HL-60 (cell line): ENCODE results near the gene MBNL3.

Experiments used
- DNase-seq, 2 experiments: peaks; one replicate each; pipeline ENCODE4 v3.0.0-alpha.2; 2010 to 2020; ENCODE audit warnings: low read depth in 1 of 2, low spot score in 1 of 2
- H3K27ac ChIP-seq: fragments of 250-450 bp; sonication (Bioruptor Pico); replicated peaks from 2 replicates; pipeline ENCODE4 v1.5.1; 2020; ENCODE audit warnings: mild to moderate bottlenecking, moderate library complexity
- H3K27me3 ChIP-seq: fragments of 250-450 bp; sonication (Bioruptor Pico); 2 replicates; pipeline ENCODE4 v1.5.1; 2021; ENCODE audit warnings: mild to moderate bottlenecking, moderate library complexity; ENCODE audit not compliant: insufficient read depth, poor library complexity, severe bottlenecking
- H3K4me3 ChIP-seq: replicated peaks from 2 replicates; pipeline ENCODE4 v1.5.1; 2011; ENCODE audit warnings: mild to moderate bottlenecking, control low read depth, low read length; ENCODE audit not compliant: insufficient read depth
- GABPA ChIP-seq: IDR thresholded peaks from 2 replicates; pipeline ENCODE4 v1.6.1; 2012; ENCODE audit warnings: low read depth
- POLR2AphosphoS5 ChIP-seq: IDR thresholded peaks from 2 replicates; pipeline ENCODE4 v1.6.1; 2012; ENCODE audit warnings: low read depth
- SPI1 ChIP-seq: IDR thresholded peaks from 2 replicates; pipeline ENCODE4 v1.6.1; 2012; ENCODE audit warnings: low read depth, mild to moderate bottlenecking, borderline replicate concordance
- TF ChIP-seq, protein P1 (sequence below): IDR thresholded peaks from one replicate; pipeline ENCODE4 v1.5.1; 2011; ENCODE audit warnings: low read length, control low read depth, inconsistent platforms; ENCODE audit not compliant: insufficient read depth
- TF ChIP-seq, protein P2 (sequence below): IDR thresholded peaks from 2 replicates; pipeline ENCODE4 v1.6.1; 2012; ENCODE audit warnings: low read depth; ENCODE audit not compliant: insufficient replicate concordance

The MBNL3 gene

DNA sequence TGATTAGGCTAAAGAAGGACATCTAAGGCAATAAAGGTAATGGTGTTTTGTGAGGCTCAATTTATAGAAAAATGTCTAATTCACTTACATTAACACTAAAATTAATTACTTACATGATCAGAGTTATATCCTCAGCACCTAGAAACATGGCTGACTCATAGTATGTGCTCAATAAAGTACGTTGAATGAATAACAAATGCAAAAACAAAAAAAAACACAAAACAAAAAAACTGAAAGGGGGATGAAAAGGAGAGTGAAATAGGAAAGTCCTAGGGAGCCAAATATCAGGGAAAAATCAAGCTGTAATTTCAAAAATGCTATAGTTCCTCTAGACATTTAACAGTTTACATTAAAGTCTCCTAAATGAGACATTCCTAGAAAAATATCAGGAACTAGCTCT is 18.7 kb downstream of the MBNL3 start:
- Histone ChIP-seq H3K27me3 (no peaks in the 10 kb centered on the region), H3K27ac (no peak overlapping the region), H3K4me3 (no peak overlapping the region)
- no peak for DNase-seq
- TF ChIP-seq SPI1 = no peak
- TF ChIP-seq, protein P1, sequence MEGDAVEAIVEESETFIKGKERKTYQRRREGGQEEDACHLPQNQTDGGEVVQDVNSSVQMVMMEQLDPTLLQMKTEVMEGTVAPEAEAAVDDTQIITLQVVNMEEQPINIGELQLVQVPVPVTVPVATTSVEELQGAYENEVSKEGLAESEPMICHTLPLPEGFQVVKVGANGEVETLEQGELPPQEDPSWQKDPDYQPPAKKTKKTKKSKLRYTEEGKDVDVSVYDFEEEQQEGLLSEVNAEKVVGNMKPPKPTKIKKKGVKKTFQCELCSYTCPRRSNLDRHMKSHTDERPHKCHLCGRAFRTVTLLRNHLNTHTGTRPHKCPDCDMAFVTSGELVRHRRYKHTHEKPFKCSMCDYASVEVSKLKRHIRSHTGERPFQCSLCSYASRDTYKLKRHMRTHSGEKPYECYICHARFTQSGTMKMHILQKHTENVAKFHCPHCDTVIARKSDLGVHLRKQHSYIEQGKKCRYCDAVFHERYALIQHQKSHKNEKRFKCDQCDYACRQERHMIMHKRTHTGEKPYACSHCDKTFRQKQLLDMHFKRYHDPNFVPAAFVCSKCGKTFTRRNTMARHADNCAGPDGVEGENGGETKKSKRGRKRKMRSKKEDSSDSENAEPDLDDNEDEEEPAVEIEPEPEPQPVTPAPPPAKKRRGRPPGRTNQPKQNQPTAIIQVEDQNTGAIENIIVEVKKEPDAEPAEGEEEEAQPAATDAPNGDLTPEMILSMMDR = no peak
- TF ChIP-seq, protein P2, sequence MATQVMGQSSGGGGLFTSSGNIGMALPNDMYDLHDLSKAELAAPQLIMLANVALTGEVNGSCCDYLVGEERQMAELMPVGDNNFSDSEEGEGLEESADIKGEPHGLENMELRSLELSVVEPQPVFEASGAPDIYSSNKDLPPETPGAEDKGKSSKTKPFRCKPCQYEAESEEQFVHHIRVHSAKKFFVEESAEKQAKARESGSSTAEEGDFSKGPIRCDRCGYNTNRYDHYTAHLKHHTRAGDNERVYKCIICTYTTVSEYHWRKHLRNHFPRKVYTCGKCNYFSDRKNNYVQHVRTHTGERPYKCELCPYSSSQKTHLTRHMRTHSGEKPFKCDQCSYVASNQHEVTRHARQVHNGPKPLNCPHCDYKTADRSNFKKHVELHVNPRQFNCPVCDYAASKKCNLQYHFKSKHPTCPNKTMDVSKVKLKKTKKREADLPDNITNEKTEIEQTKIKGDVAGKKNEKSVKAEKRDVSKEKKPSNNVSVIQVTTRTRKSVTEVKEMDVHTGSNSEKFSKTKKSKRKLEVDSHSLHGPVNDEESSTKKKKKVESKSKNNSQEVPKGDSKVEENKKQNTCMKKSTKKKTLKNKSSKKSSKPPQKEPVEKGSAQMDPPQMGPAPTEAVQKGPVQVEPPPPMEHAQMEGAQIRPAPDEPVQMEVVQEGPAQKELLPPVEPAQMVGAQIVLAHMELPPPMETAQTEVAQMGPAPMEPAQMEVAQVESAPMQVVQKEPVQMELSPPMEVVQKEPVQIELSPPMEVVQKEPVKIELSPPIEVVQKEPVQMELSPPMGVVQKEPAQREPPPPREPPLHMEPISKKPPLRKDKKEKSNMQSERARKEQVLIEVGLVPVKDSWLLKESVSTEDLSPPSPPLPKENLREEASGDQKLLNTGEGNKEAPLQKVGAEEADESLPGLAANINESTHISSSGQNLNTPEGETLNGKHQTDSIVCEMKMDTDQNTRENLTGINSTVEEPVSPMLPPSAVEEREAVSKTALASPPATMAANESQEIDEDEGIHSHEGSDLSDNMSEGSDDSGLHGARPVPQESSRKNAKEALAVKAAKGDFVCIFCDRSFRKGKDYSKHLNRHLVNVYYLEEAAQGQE = no peak
- no peak for TF ChIP-seq POLR2AphosphoS5
- TF ChIP-seq GABPA = no peak

GRCh38 chrX:132468454-132468853 is 20.4 kb downstream of the MBNL3 start:
- Histone ChIP-seq H3K27me3 (no peaks in the 10 kb centered on the region), H3K27ac (no peak overlapping the region), H3K4me3 (no peak overlapping the region)
- TF ChIP-seq, protein P1 = no peak
- TF ChIP-seq SPI1 (no peak), GABPA (no peak), POLR2AphosphoS5 (no peak)
- TF ChIP-seq, protein P2 = no peak
- DNase-seq = no peak

GRCh38 chrX:132467989-132468388 is 20.8 kb downstream of the MBNL3 start:
- Histone ChIP-seq H3K27ac (no peak overlapping the region), H3K4me3 (no peak overlapping the region), H3K27me3 (no peaks in the 10 kb centered on the region)
- DNase-seq = no peak
- no peak for TF ChIP-seq SPI1
- TF ChIP-seq, protein P1 = no peak
- no peak for TF ChIP-seq POLR2AphosphoS5
- TF ChIP-seq GABPA = no peak
- TF ChIP-seq, protein P2 = no peak
